ENCODE results near the gene MYO1E. TPM values are rescaled to one million over a fixed set of nuclear protein-coding genes. Genes with fewer than 3 reads are reported as not detected.
"Not testable (repeated sequence)": the region's sequence is repeated elsewhere in the genome, so short reads cannot be mapped to it uniquely, and the experiment has no call there.

MYO1E gene
- total RNA-seq, 1 donor from 2014 or later = 84.6 TPM

- DNase-seq (ENCODE audit: extremely low spot score, unreplicated experiment) = no peak
- Mint-ChIP-seq H3K9me3 (ENCODE audit: unreplicated experiment) (peaks cover 20% of the 10 kb centered on the region), H3K27me3 (ENCODE audit: unreplicated experiment) (no peaks in the 10 kb centered on the region), H3K4me3 (ENCODE audit: unreplicated experiment) (no peak overlapping the region), H3K36me3 (ENCODE audit: unreplicated experiment) (peaks cover 15% of the 10 kb centered on the region), H3K27ac (ENCODE audit: unreplicated experiment) (no peak overlapping the region), H3K4me1 (ENCODE audit: unreplicated experiment) (peaks cover 11% of the 10 kb centered on the region)
- TF ChIP-seq CTCF (IDR thresholded peaks at IDR 0.05) = no peak
These were observed 27.3 kb downstream of the MYO1E start for GRCh38 chr15:59345326-59345725.

GRCh38 chr15:59344311-59344710 lies 28.4 kb downstream of the MYO1E start:
- no peak for DNase-seq (ENCODE audit: extremely low spot score, unreplicated experiment)
- Mint-ChIP-seq H3K27ac (ENCODE audit: unreplicated experiment) (no peak overlapping the region), H3K4me1 (ENCODE audit: unreplicated experiment) (peaks cover 5% of the 10 kb centered on the region), H3K4me3 (ENCODE audit: unreplicated experiment) (no peak overlapping the region), H3K9me3 (ENCODE audit: unreplicated experiment) (peaks cover 20% of the 10 kb centered on the region), H3K27me3 (ENCODE audit: unreplicated experiment) (no peaks in the 10 kb centered on the region), H3K36me3 (ENCODE audit: unreplicated experiment) (peaks cover 15% of the 10 kb centered on the region)
- TF ChIP-seq CTCF (IDR thresholded peaks at IDR 0.05) = no peak

GRCh38 chr15:59340325-59340724 lies 32.3 kb downstream of the MYO1E start:
- peaks cover 20% of the 10 kb centered on the region for H3K9me3 Mint-ChIP-seq (ENCODE audit: unreplicated experiment)
- no peak for DNase-seq (ENCODE audit: extremely low spot score, unreplicated experiment)
- H3K4me1 Mint-ChIP-seq (ENCODE audit: unreplicated experiment) = peaks cover 9% of the 10 kb centered on the region
- no peak for TF ChIP-seq CTCF (IDR thresholded peaks at IDR 0.05)
- H3K27ac Mint-ChIP-seq (ENCODE audit: unreplicated experiment) = no peak overlapping the region
- no peak overlapping the region for H3K4me3 Mint-ChIP-seq (ENCODE audit: unreplicated experiment)
- H3K36me3 Mint-ChIP-seq (ENCODE audit: unreplicated experiment) = peaks cover 13% of the 10 kb centered on the region
- no peaks in the 10 kb centered on the region for H3K27me3 Mint-ChIP-seq (ENCODE audit: unreplicated experiment)

GRCh38 chr15:59339252-59339672 lies 33.4 kb downstream of the MYO1E start:
- H3K9me3 Mint-ChIP-seq (ENCODE audit: unreplicated experiment) = peaks cover 20% of the 10 kb centered on the region
- no peak for DNase-seq (ENCODE audit: extremely low spot score, unreplicated experiment)
- H3K27me3 Mint-ChIP-seq (ENCODE audit: unreplicated experiment) = no peaks in the 10 kb centered on the region
- H3K4me1 Mint-ChIP-seq (ENCODE audit: unreplicated experiment) = peaks cover 13% of the 10 kb centered on the region
- H3K36me3 Mint-ChIP-seq (ENCODE audit: unreplicated experiment) = peaks cover 13% of the 10 kb centered on the region
- no peak for TF ChIP-seq CTCF (IDR thresholded peaks at IDR 0.05)
- no peak overlapping the region for H3K4me3 Mint-ChIP-seq (ENCODE audit: unreplicated experiment)
- peak overlapping the region; percentile 5 for H3K27ac Mint-ChIP-seq (ENCODE audit: unreplicated experiment)

- no peak for DNase-seq (ENCODE audit: extremely low spot score, unreplicated experiment)
- Mint-ChIP-seq H3K36me3 (ENCODE audit: unreplicated experiment) (peaks cover 9% of the 10 kb centered on the region), H3K9me3 (ENCODE audit: unreplicated experiment) (peaks cover 15% of the 10 kb centered on the region), H3K27me3 (ENCODE audit: unreplicated experiment) (no peaks in the 10 kb centered on the region), H3K27ac (ENCODE audit: unreplicated experiment) (no peak overlapping the region), H3K4me1 (ENCODE audit: unreplicated experiment) (peaks cover 13% of the 10 kb centered on the region), H3K4me3 (ENCODE audit: unreplicated experiment) (no peak overlapping the region)
- no peak for TF ChIP-seq CTCF (IDR thresholded peaks at IDR 0.05)
These were observed 34.3 kb downstream of the MYO1E start for GRCh38 chr15:59338414-59338813.

GRCh38 chr15:59336725-59337124 lies 35.9 kb downstream of the MYO1E start:
- DNase-seq (ENCODE audit: extremely low spot score, unreplicated experiment); H3K9me3 Mint-ChIP-seq (ENCODE audit: unreplicated experiment); H3K27ac Mint-ChIP-seq (ENCODE audit: unreplicated experiment); H3K4me3 Mint-ChIP-seq (ENCODE audit: unreplicated experiment); H3K27me3 Mint-ChIP-seq (ENCODE audit: unreplicated experiment); H3K36me3 Mint-ChIP-seq (ENCODE audit: unreplicated experiment): not testable (repeated sequence)
- H3K4me1 Mint-ChIP-seq (ENCODE audit: unreplicated experiment) = peaks cover 16% of the 10 kb centered on the region
